GM18870 (cell line): ENCODE data around the gene LRG1.
"Not testable (repeated sequence)": the region's sequence is repeated elsewhere in the genome, so short reads cannot be mapped to it uniquely, and the experiment has no call there.

Experiments used
- ATAC-seq: cut with Tn5 transposase; IDR thresholded peaks from one replicate; pipeline ENCODE4 v1.9.1; 2021; ENCODE audit warnings: moderate library complexity; ENCODE audit not compliant: unreplicated experiment

Gene LRG1

DNA sequence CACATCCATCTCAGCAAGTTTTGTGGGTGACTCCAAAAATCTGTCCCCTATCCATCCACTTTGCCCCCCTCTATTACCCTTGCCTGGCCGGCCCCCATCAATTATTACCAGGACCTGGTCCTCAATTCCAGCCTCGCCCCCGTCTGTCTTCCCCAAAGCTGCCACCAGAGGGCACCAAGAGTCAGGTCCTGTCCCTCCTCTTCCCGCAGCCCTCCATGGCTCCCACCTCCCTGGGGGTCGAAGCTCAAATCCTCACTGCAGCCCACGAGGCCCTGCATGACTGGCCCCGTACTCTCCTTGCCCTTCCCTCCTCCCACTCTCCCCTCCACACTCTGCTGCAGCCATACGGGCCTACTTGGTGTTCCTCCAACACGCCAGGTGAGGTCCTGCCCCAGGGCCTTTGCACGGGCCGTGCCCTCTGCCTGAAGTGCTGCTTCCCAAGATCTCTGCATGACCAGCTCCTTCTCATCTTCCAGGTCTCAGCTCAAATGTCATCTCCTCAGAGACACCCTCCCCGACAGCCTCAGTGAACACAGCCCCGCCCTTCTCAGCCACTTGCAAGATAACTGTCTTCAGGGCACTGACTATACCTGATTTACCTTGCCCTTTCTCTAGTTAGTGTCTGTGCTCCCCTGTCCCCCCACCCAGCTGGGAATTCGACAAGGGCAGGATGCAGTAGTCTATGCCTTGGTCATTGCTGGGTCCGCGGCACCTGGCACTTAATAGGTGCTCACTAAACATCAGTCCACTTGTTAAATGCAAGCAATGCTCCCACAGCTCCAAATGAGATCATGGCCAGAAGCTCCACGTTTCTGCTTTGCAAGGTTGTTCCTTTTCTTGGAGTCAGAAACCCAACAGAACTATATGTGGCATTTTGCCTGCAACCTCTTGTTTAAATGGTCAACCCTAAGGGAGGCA lies 36.4 kb upstream of the LRG1 start:
- ATAC-seq: no peak

DNA sequence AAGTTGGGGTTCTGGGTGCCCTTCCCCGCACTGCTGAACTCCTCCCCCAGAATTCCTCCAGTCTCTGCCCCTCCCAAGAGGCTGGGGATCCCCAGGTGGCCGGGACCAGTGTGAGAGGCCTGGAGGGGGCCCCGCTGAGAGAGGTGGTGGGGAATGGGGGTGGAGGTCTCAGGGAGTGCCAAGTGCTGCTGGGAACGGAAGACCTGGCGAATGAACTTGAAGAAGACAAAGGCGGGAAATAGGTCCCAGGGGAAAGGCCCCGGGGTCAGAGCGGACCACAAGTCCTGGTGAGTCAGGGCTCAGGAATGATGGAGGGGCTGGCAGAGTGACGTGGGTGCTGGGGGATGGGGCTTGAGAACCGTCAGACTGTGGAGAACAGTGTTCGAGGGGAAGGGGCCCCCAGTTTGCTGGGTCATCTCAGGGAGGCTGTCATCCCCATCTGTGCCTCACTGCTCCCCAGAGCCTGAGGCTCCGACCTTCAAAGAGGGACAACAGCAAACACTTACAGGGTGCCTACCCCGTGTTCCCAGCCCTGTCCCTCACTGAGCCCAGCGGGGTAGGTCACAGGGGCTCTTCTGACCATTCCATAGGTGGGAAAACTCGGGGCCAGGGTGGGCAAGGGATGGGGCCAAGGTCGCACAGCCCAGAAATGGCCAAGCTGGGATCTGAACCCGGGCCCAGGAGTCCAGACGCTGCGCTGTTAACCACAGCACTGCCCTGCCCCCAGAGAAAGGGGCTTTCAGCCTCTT lies 35.6 kb upstream of the LRG1 start:
- ATAC-seq: no peak

DNA sequence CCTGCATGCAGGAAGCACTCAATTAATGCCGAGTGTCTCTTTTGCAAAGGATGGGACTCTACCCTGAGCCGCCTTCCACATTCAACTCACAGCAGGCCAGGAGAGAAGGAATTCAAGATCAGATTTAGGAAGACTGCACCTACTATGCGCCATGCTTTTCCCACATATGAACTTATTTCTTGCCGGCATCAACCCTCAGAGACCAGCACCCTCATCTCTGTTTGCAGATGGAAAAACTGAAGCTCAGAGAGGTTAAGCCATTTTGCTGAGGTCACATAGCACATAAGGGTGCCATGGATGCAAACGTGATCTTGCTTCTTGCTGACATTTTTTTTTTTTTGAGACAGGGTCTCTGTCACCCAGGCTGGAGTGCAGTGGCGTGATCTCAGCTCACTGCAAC lies 33.8 kb upstream of the LRG1 start:
- no peak for ATAC-seq

DNA sequence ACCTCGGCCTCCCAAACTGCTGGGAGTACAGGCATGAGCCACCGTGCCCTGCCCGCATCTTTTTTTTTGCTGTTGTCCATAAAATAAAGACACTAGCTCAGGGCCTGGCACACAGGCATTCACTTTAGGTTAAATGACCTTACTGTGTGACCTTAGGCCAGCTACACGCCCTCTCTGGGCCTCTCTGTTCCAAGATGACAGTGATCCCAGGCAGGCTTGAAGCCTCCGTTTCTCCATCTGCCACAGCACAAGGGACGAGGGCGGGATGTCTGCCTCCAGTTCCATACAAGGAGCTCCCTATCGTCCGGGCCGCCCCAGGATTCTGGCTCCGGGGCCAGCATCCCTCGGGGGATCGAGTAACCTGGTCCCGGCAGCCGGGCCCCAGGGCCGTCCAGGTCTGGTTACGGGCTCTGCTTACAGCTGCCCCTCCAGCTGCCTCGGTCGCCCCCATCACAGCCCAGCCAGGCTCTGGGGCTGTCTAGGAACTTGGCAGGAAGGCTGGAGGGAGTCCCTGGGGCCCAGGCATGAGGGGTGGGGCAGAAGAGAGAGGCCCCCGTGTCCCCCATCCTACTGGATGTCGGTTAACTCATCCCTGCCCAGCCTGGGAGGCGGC lies 31.6 kb upstream of the LRG1 start:
- ATAC-seq: no peak

DNA sequence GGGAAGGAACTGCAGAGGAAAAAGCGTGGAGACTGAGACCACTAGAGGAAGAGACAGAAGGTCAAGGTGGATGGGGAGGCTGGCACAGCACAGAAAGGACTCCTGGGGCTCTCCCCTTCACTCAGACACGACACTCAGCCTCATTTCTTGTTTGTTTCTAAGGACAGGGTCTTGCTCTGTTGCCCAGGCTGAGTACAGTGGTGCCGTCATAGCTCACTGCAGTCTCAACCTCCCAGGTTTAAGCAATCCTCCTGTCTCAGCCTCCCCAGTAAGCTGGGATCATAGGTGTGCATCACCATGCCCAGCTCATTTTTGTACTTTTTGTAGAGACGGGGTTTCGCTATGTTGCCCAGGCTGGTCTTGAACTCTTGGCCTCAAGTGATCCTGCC lies 31.1 kb upstream of the LRG1 start:
- ATAC-seq: no peak

DNA sequence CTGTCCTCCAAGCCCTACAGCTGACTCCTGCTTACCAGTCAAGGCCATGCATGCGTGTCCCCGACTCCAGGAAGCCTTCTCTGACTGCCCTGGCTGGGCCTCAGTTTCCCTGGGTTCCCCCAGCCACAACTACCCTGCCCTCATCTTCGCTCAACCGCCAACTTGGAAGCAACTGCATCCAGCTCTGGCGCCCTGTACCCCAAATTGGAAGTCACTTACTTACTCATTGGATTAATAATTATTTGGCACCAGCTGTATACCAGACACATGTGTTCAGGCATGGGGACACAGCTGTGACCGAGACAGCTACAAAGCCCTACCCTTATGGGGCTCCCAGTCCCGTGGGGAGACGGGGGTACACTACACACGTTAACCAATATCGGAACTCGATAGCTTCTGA lies 30.6 kb upstream of the LRG1 start:
- no peak for ATAC-seq

DNA sequence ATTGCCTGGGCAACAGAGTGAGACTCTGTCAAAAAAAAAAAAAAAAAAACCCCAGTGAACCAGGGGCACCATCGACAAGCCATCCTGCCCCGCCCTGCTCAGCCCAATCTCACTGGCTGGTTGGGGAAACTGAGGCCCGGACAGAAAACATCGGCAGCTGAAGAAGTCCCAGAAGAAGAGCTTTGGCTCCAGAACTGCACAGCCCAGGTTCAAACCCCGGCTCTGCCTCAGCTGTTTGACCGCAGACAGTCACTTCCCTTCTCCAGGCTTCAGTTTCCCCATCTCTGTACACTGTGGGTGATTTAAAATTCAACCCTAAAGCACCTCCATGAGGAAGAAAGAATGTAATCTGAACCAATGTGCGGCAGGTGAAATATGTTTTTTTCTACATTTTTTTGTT lies 29.1 kb upstream of the LRG1 start:
- no peak for ATAC-seq

DNA sequence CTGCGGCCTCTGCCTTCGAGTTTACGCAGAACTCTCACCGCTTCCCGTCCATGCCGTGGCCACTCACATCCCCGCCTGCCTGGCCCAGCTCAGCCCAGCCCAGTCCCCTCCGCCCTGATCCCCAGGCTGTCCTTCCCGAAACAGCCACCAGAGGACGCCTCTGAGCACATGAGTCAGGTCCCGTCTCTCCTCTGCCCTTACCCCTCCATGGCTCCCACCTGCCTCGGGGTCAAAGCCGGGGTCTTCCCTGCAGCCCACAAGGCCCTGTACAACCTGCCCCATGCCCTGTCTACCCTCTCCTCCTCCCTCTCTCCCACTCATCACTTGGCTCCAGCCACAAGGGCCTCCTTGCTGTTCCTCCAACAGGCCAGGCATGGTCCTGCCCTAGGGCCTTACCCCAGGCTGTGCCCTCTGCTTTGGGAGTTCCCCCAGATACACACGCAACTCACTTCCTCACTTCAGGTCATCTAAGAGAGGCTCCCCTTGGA lies 27.8 kb upstream of the LRG1 start:
- ATAC-seq: no peak

DNA sequence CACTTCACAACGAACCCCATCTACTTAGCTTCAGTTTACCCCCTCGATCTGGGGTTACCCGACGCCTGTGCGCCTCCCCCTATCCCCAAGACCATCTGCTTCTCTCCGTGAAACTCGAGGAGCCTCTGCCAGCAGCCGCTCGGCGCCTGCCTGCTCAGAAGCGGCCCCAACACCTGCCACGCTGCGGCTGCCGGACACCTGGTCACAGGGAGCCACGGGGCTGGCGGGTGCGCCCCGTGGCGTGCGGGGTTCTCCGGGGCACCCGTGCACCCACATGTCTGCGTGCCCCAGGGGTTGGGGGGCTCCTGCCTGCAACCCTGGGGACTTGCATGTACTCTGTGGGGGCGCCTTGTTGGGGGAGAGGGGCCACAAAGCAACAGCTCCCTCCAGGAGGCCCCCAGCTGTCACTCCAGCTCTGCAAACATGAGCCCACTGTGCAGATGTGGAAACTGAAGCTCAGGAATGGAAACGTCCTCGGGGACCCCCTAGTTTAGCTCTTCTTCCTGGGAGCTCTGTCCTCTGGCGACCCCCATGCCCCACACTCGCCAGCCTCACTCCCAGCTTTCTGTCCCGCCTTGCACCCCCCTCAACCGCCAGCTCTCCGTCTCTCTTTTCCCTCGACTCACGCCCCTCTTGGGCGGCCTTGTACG lies 26.7 kb upstream of the LRG1 start:
- no peak for ATAC-seq

DNA sequence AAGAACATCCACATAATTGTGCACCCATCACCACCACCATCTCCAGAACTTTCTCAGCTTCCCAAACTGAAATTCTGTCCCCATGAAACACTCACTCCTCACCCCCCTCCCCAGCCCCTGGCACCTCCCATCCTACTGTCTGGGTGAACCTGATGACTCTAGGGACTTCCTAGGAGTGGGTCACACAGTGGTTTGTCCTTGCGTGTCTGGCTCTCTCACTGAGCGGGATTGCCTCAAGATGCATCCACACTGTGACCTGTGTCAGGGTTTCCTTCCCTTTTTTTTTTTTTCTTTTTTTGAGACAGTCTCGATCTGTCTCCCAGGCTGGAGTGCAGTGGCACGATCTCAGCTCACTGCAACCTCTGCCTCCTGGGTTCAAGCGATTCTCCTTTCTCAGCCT lies 23.7 kb upstream of the LRG1 start:
- ATAC-seq: not testable (repeated sequence)

DNA sequence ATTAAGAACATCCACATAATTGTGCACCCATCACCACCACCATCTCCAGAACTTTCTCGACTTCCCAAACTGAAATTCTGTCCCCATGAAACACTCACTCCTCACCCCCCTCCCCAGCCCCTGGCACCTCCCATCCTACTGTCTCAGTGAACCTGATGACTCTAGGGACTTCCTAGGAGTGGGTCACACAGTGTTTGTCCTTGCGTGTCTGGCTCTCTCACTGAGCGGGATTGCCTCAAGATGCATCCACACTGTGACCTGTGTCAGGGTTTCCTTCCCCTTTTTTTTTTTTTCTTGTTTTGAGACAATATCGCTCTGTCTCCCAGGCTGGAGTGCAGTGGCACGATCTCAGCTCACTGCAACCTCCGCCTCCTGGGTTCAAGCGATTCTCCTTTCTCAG lies 22.2 kb upstream of the LRG1 start:
- not testable (repeated sequence) for ATAC-seq

DNA sequence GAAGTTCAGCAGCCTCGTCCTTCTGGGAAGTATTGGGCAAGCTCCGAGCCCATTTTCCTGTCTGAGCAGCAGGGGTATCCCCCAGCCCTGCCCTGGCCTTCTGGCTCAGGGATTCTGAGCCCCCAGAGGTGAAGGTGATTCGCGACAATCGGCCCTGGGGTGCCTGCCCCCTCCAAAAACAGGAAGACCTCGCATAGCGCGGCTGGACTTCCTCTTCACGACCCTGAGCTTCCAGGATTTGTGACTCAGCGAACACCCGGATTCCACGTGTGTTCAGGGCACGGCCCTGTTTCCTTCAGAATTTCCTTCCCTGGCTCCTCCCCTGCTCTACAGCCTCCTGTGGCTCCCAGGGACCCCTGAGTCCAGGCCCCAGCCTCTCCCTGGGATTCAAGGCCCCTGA lies 19.7 kb upstream of the LRG1 start, which contains the start of gene SEMA6B:
TSS of gene SEMA6B (minus strand) at position 116 of the 400 bp plus-strand sequence. CDS start 1,227 bp downstream, outside the sequence.
- no peak for ATAC-seq

DNA sequence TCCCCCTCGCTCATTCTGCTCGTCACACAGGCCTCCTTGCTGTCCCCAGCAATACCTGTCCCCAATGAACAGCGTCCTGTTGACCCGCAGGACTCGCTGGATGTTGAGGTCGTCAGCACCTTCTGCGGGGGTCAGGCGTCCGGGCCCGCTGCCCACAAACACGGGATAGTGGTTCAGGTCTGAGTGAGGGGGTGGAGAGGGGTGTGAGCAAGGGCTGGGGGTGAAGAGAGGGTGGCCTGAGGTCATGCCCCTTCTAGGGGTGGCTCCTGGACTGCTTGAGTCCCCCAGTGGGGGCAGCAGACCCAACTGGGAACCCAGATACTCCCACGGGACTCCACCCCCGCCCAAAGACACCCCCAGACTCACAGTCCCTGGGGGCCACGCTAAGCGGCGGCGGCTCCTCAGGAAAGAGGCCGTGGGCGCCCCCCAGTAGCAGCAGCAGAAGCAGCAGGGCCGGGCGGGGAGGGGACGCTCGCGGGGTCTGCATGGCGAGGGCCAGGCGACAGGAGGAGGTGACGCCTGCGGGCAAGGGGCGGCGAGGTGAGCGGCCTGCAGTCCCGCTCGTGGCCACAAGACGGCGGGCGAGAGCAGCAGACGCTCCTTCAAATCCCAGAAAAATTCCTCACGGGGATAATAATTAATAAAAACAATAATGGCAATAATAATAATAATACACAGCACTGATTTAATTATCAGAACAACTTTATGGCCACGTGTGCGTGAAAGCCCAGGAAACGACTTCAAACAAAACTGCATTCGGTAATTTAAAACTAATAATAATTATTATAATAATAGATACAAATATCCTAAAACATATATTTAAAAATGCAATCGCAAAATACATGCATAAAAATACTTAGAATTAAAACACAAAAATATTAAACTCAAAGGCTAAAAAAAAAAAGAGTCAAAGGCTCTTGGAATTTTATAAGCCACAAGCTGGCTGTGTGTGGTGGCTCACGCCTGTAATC lies 18.4 kb upstream of the LRG1 start:
- no peak for ATAC-seq

DNA sequence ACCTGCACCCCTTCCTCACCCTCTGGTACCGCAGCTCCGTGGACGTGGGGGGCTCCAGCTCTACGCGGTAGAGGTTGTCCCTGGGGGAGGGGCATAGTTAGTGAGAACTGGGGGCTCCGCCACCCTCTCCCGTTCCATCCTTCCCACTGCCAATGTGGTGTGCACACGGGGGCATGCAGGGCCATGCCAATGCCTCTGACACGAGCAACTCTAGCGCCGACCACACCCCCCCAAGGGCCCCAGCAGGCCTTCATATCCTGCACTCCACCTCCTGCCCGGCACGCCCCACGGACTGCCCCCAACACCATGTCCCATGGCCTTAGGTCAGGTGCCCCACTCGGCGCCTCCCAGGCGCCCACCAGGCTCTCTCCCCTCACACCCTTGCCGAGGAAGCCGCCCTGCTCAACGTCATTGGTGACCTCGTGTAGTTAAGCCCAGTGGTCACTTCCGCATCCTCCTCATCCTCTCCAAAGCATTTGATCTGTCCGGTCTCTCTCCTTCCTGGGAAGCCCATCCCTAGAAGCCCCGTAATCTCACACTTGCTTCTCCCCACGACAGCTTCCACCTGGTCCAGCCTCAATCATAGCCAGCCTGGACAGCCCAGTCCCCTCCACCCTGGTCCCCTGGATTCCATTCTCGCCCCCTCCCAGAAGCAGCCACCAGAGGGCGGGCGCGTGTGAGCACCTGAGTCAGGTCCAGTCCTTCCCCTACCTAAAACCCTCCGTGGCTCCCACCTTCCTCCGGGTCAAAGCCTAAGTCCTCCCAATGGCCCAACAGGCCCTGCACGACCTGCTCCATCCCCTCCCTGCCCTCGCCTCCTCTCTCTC lies 17.5 kb upstream of the LRG1 start:
- no peak for ATAC-seq

DNA sequence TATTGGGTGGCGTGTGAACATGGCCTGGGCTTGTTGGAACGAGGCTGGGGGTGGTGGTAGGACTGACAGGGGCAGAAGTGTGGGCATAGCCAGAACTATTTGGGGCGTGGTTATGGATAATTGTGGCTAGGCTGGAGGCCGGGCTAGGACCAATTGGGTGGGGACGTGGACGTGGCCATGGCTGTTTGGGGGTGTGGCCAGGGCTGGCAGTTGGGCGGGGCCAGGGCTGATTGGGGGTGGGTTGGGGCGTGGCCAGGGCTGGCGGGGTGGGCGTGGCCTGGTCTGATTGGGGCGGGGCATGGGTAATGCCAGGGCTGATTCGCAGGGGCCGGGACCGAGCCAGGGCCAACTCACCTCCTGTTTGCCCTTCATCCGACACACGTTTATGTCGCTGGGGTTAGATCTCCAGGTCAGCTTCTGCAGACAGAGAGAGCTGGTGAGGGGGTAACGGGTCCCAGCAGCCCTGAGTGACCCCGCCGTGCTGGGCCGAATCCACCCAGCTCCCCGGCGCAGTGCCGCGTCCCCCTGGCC lies 16.8 kb upstream of the LRG1 start:
- no peak for ATAC-seq

DNA sequence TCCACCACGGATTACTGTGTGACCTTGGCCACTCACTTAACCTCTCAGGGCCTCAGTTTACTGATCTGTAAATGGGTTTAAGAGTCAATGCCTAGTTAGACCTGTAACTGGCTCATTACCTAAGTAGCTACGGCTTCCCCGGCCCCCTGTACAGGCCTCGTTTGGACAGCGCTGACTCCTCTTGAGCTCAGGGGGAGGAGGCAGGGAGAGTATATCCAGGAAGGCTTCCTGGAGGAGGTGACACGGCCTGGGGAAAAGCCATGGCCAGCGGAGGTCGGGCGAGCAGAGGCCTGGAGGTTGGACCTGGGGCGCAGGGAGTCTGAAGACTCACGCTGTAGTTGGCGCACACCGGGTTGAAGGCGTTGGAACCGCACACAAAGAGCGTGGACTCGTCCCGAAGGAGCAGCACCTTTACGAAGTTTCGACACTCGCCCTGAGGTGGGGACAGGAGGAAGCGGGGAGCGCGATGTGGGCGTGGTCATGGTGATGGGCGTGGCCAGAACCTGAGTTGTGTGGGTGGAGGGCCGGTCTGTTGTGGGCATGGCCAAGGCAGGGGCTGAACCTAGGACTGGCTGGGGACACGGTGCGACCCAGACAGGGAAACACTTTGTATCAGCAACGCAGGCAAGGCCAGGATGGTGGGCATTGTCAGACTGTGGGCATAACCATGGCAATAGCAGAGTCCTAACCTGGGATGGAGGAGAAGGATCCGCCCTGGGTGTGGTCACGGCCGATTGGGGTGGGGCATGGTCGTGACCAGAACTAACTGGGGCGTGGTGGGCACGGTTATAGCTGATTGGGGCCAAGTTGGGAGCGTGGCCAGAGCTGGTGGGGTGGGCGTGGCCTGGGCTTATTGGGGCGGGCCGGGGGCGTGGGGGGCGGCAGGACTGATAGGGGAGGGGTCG lies 16.1 kb upstream of the LRG1 start:
- ATAC-seq: no peak

DNA sequence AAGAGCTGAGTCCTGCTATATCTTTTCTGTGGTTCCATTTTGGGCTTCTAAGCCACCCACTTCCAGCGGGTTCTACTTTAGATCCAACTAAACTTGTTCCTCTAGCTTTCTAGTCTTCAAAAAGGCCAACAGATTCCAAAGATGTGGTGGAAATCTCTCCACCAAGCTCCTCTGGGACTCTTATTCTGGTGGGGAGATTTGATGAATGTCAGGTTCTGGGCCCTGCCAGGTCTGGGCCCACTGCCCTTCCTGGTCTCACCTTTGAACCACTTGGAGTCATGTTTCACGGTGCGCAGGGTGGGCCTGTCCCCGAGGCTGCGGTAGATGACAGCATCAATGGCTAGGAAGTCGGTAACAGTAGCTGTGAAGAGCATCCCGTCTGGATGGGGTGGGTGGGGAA lies 14.9 kb upstream of the LRG1 start:
- no peak for ATAC-seq

DNA sequence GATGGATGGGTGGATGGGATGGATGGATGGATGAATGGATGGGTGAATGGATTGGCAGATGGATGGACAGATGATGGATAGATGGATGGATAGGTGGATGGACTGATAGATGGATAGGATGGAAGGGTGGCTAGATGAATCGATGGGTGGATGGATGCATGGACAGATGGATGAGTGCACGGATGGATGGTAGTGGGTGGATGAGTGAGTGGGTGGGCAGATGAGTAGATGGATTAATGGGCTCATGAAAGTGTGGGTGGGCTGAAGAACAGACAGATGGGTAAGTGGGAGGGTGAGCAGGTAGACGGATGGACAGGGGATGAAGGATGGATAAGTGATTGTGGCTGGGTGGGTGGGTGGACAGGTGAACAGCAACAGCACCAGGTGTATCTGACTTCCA lies 13.9 kb upstream of the LRG1 start:
- ATAC-seq: no peak
